HepG2 (cell line): ENCODE measurements around the gene KCNMA1. TPM values are rescaled to one million over a fixed set of nuclear protein-coding genes. Genes with fewer than 3 reads are reported as not detected.

Source experiments
- ATAC-seq: fragments of 200-7000 bp; cut with Tn5 transposase; 3 replicates; pipeline ENCODE4 v1.9.1; 2020; ENCODE audit warnings: mild to moderate bottlenecking, moderate library complexity
- BruUV-seq: library from RNA; stranded (reverse); fragments of 400-500 nt; replicated peaks from 2 replicates; lab custom pipeline; 2021; lab: Mats Ljungman, UMichigan
- CTCF ChIA-PET: fragments of 300-600 bp; formaldehyde crosslinking; extraction: SDS; loops from one replicate; lab custom pipeline; 2021; ENCODE audit warnings: low total read pairs, inconsistent platforms, low intra/inter-chr PET ratio; lab: Yijun Ruan, JAX
- POLR2A ChIA-PET: fragments of 350-600 bp; sonication (Branson Sonifier 250); formaldehyde crosslinking; loops from one replicate; lab custom pipeline; 2020; ENCODE audit warnings: antibody characterized with exemption, inconsistent platforms; lab: Yijun Ruan, JAX
- DNase-seq: peaks from one replicate; pipeline ENCODE4 v3.0.0-alpha.2; 2015; ENCODE audit warnings: low spot score
- FAIRE-seq: peaks from 3 replicates; lab custom pipeline; 2011; peaks lifted over from hg19 to GRCh38; lab: Jason Lieb, UNC
- H2AFZ ChIP-seq: one replicate; pipeline ENCODE4 v1.6.1; 2011; ENCODE audit warnings: low read length, inconsistent platforms
- H3K27ac ChIP-seq: fragments of 300-600 bp; 3 replicates; pipeline ENCODE4 v1.8.0; 2011; ENCODE audit warnings: mixed run types, mild to moderate bottlenecking, mixed read lengths, low read length, inconsistent platforms; ENCODE audit not compliant: insufficient read depth; ENCODE audit errors: extremely low read length
- H3K27me3 ChIP-seq, 2 experiments: fragments of 200-600 bp in 1 of 2; 2 replicates in 1 of 2; 3 replicates in 1 of 2; pipeline versions ENCODE4 v1.6.0 to v1.8.0; 2011; ENCODE audit warnings: low read length in 2 of 2, mild to moderate bottlenecking in 2 of 2, moderate library complexity in 2 of 2, inconsistent platforms in 1 of 2; ENCODE audit not compliant: insufficient read depth in 2 of 2, control insufficient read depth in 1 of 2
- H3K36me3 ChIP-seq, 2 experiments: fragments of 200-600 bp in 1 of 2; replicated peaks in 1 of 2; 2 replicates in 1 of 2; 3 replicates in 1 of 2; pipeline versions ENCODE4 v1.5.1 to v1.8.0; 2011; ENCODE audit warnings: low read length in 2 of 2, inconsistent platforms in 1 of 2; ENCODE audit not compliant: insufficient read depth in 2 of 2, control insufficient read depth in 1 of 2
- H3K4me1 ChIP-seq: 2 replicates; pipeline ENCODE4 v1.5.1; 2012; ENCODE audit warnings: low read length, inconsistent platforms; ENCODE audit not compliant: insufficient read depth
- H3K4me2 ChIP-seq: 2 replicates; pipeline ENCODE4 v1.6.0; 2011; ENCODE audit warnings: low read depth, low read length, inconsistent platforms
- H3K4me3 ChIP-seq, 3 experiments: fragments of 200-600 bp in 1 of 3; sonication (generic), shearing (Covaris generic) in 1 of 3; replicated peaks in 1 of 3; 2 replicates each; pipeline ENCODE4 v1.5.1; 2011 to 2016; ENCODE audit warnings: low read length in 3 of 3, inconsistent platforms in 2 of 3, low read depth in 2 of 3, mild to moderate bottlenecking in 2 of 3, control low read depth in 1 of 3, mixed read lengths in 1 of 3; ENCODE audit not compliant: insufficient read depth in 1 of 3
- H3K79me2 ChIP-seq: one replicate; pipeline ENCODE4 v1.6.1; 2011; ENCODE audit warnings: low read length, inconsistent platforms; ENCODE audit not compliant: insufficient read depth
- H3K9ac ChIP-seq: 2 replicates; pipeline ENCODE4 v1.6.0; 2011; ENCODE audit warnings: mild to moderate bottlenecking, low read depth, low read length, inconsistent platforms; ENCODE audit not compliant: insufficient read depth
- H3K9me3 ChIP-seq: 2 replicates; pipeline ENCODE4 v1.5.1; 2012; ENCODE audit warnings: mild to moderate bottlenecking, low read length
- H4K20me1 ChIP-seq: 2 replicates; pipeline ENCODE4 v1.6.0; 2011; ENCODE audit warnings: inconsistent platforms, mild to moderate bottlenecking, low read length, moderate library complexity; ENCODE audit not compliant: insufficient read depth
- WGBS: methylation state at CpG from one replicate; pipeline ENCODE4 v1.1.6; 2017; ENCODE audit warnings: low lambda C conversion rate; 5-methylcytosine and 5-hydroxymethylcytosine counted together
- in situ Hi-C: cut with HindIII; loops from 2 replicates; pipeline ENCODE4 v1.10.0; 2017; ENCODE audit warnings: low pct_unique_long_range_greater_than_20kb; ENCODE audit not compliant: extremely low pct_ligation_motif_present
- intact Hi-C: fragments of 100-400 bp; cut with micrococcal nuclease; formaldehyde crosslinking; loops from one replicate; pipeline ENCODE4 v1.10.0; 2022; ENCODE audit not compliant: unreplicated experiment
- polyA plus RNA-seq, 8 experiments: library from polyadenylated mRNA; depleted of rRNA in 3 of 8; stranded (reverse) in 7 of 8; unstranded in 1 of 8; fragments of >200 nt; fragmentation: Illumina TruSeq in 4 of 8; extraction: Trizol in 4 of 8; gene quantifications; 2 replicates each; pipeline versions ENCODE4 v1.2.1 to v1.2.3, GENCODE V29; 2011 to 2016; ENCODE audit warnings: low read depth in 4 of 8, missing spikeins in 1 of 8, mixed read lengths in 1 of 8; ENCODE audit not compliant: insufficient read depth in 1 of 8
- total RNA-seq, 5 experiments: library from RNA; depleted of rRNA; stranded (reverse); fragments of >200 nt; fragmentation: Illumina TruSeq; extraction: Trizol; gene quantifications; 2 replicates each; pipeline ENCODE4 v1.2.3, GENCODE V29; 2016; ENCODE audit warnings: low read depth in 1 of 5
- TF ChIP-seq, protein P1 (sequence below): sonication (generic); formaldehyde crosslinking; conservative IDR thresholded peaks from 2 replicates; pipeline ENCODE4 v1.4.0; 2020; ENCODE audit warnings: missing genetic modification reagents
- TF ChIP-seq, protein P2 (sequence below): sonication (generic); formaldehyde crosslinking; IDR thresholded peaks from 2 replicates; pipeline ENCODE4 v1.4.0; 2020; ENCODE audit warnings: missing genetic modification reagents; ENCODE audit errors: not compliant biosample characterization
- TF ChIP-seq, protein P3 (sequence below): sonication (generic); formaldehyde crosslinking; IDR thresholded peaks from 2 replicates; pipeline ENCODE4 v1.4.0; 2020; ENCODE audit warnings: missing genetic modification reagents

KCNMA1 gene
- total and polyA plus RNA-seq, 2 of the 13 experiments (the other 11 are each of a cell fraction or from before 2014, with no cell fraction given), result 0.02 TPM; not detected in 1

DNA sequence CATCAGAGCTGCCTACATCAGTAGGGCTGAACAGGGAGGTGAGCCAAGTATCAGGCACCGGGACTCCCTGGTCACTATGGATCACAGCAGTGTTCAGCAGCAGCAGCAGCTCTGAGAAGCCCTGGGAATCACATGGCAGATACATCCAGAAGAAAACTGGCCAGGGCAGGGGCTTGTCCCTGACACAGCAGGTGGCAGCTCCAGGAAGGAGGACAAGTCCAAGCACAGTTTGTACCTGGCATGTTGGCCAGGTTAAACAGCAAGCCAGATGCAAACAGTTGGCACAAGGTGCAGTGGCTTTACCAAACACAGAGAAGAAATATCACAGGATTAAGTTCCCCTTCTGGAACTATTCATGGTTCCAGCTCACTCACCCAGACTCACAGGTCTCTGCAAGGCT is 139.4 kb downstream of the KCNMA1 start:
- 0% methylated on average over 1 of the region's 1 CpG for WGBS
- no peak overlapping the region for H3K27ac ChIP-seq
- no peaks in the 10 kb centered on the region; a peak in 1 of 5 replicates for H3K36me3 ChIP-seq
- TF ChIP-seq, protein P1, sequence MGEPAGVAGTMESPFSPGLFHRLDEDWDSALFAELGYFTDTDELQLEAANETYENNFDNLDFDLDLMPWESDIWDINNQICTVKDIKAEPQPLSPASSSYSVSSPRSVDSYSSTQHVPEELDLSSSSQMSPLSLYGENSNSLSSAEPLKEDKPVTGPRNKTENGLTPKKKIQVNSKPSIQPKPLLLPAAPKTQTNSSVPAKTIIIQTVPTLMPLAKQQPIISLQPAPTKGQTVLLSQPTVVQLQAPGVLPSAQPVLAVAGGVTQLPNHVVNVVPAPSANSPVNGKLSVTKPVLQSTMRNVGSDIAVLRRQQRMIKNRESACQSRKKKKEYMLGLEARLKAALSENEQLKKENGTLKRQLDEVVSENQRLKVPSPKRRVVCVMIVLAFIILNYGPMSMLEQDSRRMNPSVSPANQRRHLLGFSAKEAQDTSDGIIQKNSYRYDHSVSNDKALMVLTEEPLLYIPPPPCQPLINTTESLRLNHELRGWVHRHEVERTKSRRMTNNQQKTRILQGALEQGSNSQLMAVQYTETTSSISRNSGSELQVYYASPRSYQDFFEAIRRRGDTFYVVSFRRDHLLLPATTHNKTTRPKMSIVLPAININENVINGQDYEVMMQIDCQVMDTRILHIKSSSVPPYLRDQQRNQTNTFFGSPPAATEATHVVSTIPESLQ (CRISPR knock-in tag), result no peak
- intact Hi-C loops (no loop called here), in situ Hi-C loops (loop anchor here (10.0 kb wide), 1 partner anchor 147 kb away; no protein-coding TSS in a partner anchor)
- no peaks in the 10 kb centered on the region for H3K4me1 ChIP-seq
- H2AFZ ChIP-seq, result no peak overlapping the region
- H3K27me3 ChIP-seq, result 0 out of 5 replicates have a peak, but pooled peaks cover 0 to 3% of the 10 kb centered on the region in 2 experiments
- CTCF ChIA-PET, result no interaction called here
- H3K79me2 ChIP-seq, result no peaks in the 10 kb centered on the region
- FAIRE-seq, result no peak
- H4K20me1 ChIP-seq, result no peaks in the 10 kb centered on the region
- BruUV-seq, result no TSS peak
- POLR2A ChIA-PET, result no interaction called here
- DNase-seq, result no peak
- H3K4me3 ChIP-seq, result no peak overlapping the region
- no peak overlapping the region for H3K9ac ChIP-seq
- no peaks in the 10 kb centered on the region for H3K9me3 ChIP-seq
- no peak for ATAC-seq
- no peak overlapping the region for H3K4me2 ChIP-seq

DNA sequence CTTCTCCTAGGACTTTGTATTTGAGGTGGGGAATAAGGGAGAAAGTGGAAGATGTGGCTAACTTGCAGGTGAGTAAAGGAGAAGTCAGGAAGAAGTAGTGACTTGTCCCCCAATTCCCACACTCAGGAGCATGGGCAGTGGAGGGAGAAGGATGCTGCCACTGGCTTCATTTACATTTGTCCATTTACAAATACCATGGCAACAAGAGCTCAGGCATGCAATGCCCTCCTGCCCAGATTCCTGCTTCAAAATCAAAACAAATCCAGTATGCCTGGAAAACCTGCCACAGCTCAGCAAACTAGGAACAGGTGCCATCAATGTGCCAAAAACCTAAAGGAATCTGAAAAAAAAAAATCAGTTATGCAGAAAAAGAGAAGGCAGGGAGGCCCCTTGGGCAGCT is 139.9 kb downstream of the KCNMA1 start:
- Histone ChIP-seq H3K27ac (no peak overlapping the region), H3K9ac (no peak overlapping the region), H3K4me1 (no peaks in the 10 kb centered on the region), H3K36me3 (no peaks in the 10 kb centered on the region; a peak in 1 of 5 replicates), H3K4me2 (no peak overlapping the region), H3K9me3 (no peaks in the 10 kb centered on the region), H2AFZ (no peak overlapping the region), H4K20me1 (no peaks in the 10 kb centered on the region), H3K4me3 (no peak overlapping the region), H3K27me3 (0 out of 5 replicates have a peak, but pooled peaks cover 0 to 3% of the 10 kb centered on the region in 2 experiments), H3K79me2 (no peaks in the 10 kb centered on the region)
- ATAC-seq (no peak), FAIRE-seq (no peak), DNase-seq (no peak)
- intact Hi-C loops (no loop called here), in situ Hi-C loops (loop anchor here (10.0 kb wide), 1 partner anchor 147 kb away; no protein-coding TSS in a partner anchor)
- no TSS peak for BruUV-seq
- POLR2A ChIA-PET, result no interaction called here
- CTCF ChIA-PET, result no interaction called here
- TF ChIP-seq, protein P2, sequence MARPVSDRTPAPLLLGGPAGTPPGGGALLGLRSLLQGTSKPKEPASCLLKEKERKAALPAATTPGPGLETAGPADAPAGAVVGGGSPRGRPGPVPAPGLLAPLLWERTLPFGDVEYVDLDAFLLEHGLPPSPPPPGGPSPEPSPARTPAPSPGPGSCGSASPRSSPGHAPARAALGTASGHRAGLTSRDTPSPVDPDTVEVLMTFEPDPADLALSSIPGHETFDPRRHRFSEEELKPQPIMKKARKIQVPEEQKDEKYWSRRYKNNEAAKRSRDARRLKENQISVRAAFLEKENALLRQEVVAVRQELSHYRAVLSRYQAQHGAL, result no peak
- TF ChIP-seq, protein P3, sequence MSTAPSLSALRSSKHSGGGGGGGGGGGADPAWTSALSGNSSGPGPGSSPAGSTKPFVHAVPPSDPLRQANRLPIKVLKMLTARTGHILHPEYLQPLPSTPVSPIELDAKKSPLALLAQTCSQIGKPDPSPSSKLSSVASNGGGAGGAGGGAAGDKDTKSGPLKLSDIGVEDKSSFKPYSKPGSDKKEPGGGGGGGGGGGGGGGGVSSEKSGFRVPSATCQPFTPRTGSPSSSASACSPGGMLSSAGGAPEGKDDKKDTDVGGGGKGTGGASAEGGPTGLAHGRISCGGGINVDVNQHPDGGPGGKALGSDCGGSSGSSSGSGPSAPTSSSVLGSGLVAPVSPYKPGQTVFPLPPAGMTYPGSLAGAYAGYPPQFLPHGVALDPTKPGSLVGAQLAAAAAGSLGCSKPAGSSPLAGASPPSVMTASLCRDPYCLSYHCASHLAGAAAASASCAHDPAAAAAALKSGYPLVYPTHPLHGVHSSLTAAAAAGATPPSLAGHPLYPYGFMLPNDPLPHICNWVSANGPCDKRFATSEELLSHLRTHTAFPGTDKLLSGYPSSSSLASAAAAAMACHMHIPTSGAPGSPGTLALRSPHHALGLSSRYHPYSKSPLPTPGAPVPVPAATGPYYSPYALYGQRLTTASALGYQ (CRISPR knock-in tag), result no peak
